Neural cell (in vitro differentiated cells): ENCODE results near the gene PLPP3. TPM values are rescaled to one million over a fixed set of nuclear protein-coding genes. Genes with fewer than 3 reads are reported as not detected.

ENCODE experiments used
- H2AFZ ChIP-seq: fragments of 200-600, 300-800 bp; sonication (generic), shearing (Covaris generic); 2 replicates; pipeline ENCODE4 v1.6.0; 2014; ENCODE audit warnings: low read depth, mild to moderate bottlenecking, antibody characterized with exemption, low read length, moderate library complexity
- H3F3A ChIP-seq: fragments of 200-600 bp; shearing (Covaris generic); 2 replicates; pipeline ENCODE4 v1.6.1; 2016; ENCODE audit warnings: mild to moderate bottlenecking, moderate library complexity, mixed read lengths, antibody characterized with exemption, low read length; ENCODE audit not compliant: insufficient read depth, poor library complexity, severe bottlenecking
- H3K27ac ChIP-seq: fragments of 200-600, 300-800 bp; sonication (generic), shearing (Covaris generic); 2 replicates; pipeline ENCODE4 v1.5.1; 2014; ENCODE audit warnings: mild to moderate bottlenecking, low read length, moderate library complexity
- H3K27me3 ChIP-seq: fragments of 300-800, 200-600 bp; sonication (generic), shearing (Covaris generic); 2 replicates; pipeline ENCODE4 v1.6.0; 2014; ENCODE audit warnings: mild to moderate bottlenecking, low read depth, low read length, moderate library complexity; ENCODE audit not compliant: insufficient read depth
- H3K36me3 ChIP-seq: fragments of 300-800, 200-600 bp; sonication (generic), shearing (Covaris generic); 2 replicates; pipeline ENCODE4 v1.5.1; 2014; ENCODE audit warnings: mild to moderate bottlenecking, antibody characterized with exemption, low read length, moderate library complexity; ENCODE audit not compliant: insufficient read depth
- H3K4me2 ChIP-seq: fragments of 300-800, 200-600 bp; sonication (generic), shearing (Covaris generic); 2 replicates; pipeline ENCODE4 v1.6.0; 2014; ENCODE audit warnings: mild to moderate bottlenecking, low read length
- H3K4me3 ChIP-seq: fragments of 300-800, 200-600 bp; sonication (generic), shearing (Covaris generic); 2 replicates; pipeline ENCODE4 v1.5.1; 2014; ENCODE audit warnings: mild to moderate bottlenecking, low read length, moderate library complexity
- H3K79me2 ChIP-seq: fragments of 200-600 bp; shearing (Covaris generic); replicated peaks from 2 replicates; pipeline ENCODE4 v1.6.0; 2014; ENCODE audit warnings: mild to moderate bottlenecking, low read length, moderate library complexity; ENCODE audit not compliant: insufficient read depth
- H3K9ac ChIP-seq: fragments of 300-800, 200-600 bp; sonication (generic), shearing (Covaris generic); 2 replicates; pipeline ENCODE4 v1.6.1; 2016; ENCODE audit warnings: mild to moderate bottlenecking, low read length, mixed read lengths
- H3K9me2 ChIP-seq: fragments of 200-600 bp; shearing (Covaris generic); 2 replicates; pipeline ENCODE4 v1.6.1; 2016; ENCODE audit warnings: mild to moderate bottlenecking, low read length, mixed read lengths; ENCODE audit not compliant: insufficient read depth
- H3K9me3 ChIP-seq: fragments of 200-600, 300-800 bp; sonication (generic), shearing (Covaris generic); 2 replicates; pipeline ENCODE4 v1.6.1; 2016; ENCODE audit warnings: mild to moderate bottlenecking, mixed run types, low read length, moderate library complexity, mixed read lengths
- H4K20me1 ChIP-seq: fragments of 200-600 bp; shearing (Covaris generic); 2 replicates; pipeline ENCODE4 v1.6.1; 2016; ENCODE audit warnings: mild to moderate bottlenecking, mixed run types; ENCODE audit not compliant: insufficient read depth
- EP300 ChIP-seq: fragments of 450-650 bp; conservative IDR thresholded peaks from 2 replicates; pipeline ENCODE4 v1.6.1; 2014; ENCODE audit warnings: antibody characterized with exemption, mild to moderate bottlenecking, moderate library complexity; ENCODE audit not compliant: poor library complexity, severe bottlenecking
- EZH2 ChIP-seq: fragments of 200-600, 300-800 bp; shearing (Covaris generic), sonication (generic); IDR thresholded peaks from 2 replicates; pipeline ENCODE4 v1.6.1; 2014; ENCODE audit warnings: antibody characterized with exemption, low read length, borderline replicate concordance, mild to moderate bottlenecking; ENCODE audit not compliant: insufficient read depth, poor library complexity, severe bottlenecking
- MXI1 ChIP-seq: fragments of 450-650 bp; conservative IDR thresholded peaks from 2 replicates; pipeline ENCODE4 v1.6.1; 2014; ENCODE audit warnings: antibody characterized with exemption, mild to moderate bottlenecking; ENCODE audit not compliant: poor library complexity, severe bottlenecking
- POLR2AphosphoS5 ChIP-seq: IDR thresholded peaks from 2 replicates; pipeline ENCODE4 v1.6.1; 2012
- RAD21 ChIP-seq: fragments of 450-650 bp; conservative IDR thresholded peaks from 2 replicates; pipeline ENCODE4 v1.6.1; 2014; ENCODE audit warnings: antibody characterized with exemption, mild to moderate bottlenecking, moderate library complexity
- SMC3 ChIP-seq: fragments of 450-650 bp; conservative IDR thresholded peaks from 2 replicates; pipeline ENCODE4 v1.6.1; 2014; ENCODE audit warnings: antibody characterized with exemption, mild to moderate bottlenecking, moderate library complexity; ENCODE audit not compliant: poor library complexity
- TAF1 ChIP-seq: IDR thresholded peaks from 2 replicates; pipeline ENCODE4 v1.6.1; 2012; ENCODE audit warnings: low read depth
- polyA plus RNA-seq: library from polyadenylated mRNA; depleted of rRNA; stranded (reverse); fragments of >200 nt; gene quantifications from 2 replicates; pipeline ENCODE4 v1.2.3, GENCODE V29; 2014
- TF ChIP-seq, protein P1 (sequence below): IDR thresholded peaks from 2 replicates; pipeline ENCODE4 v1.6.1; 2012; ENCODE audit warnings: borderline replicate concordance
- TF ChIP-seq, protein P2 (sequence below): fragments of 450-650 bp; IDR thresholded peaks from 2 replicates; pipeline ENCODE4 v1.5.1; 2014; ENCODE audit warnings: antibody characterized with exemption, mild to moderate bottlenecking, moderate library complexity; ENCODE audit not compliant: poor library complexity, severe bottlenecking

Gene PLPP3
- polyA plus RNA-seq, 1 donor from 2014 or later = 2.1 TPM

DNA sequence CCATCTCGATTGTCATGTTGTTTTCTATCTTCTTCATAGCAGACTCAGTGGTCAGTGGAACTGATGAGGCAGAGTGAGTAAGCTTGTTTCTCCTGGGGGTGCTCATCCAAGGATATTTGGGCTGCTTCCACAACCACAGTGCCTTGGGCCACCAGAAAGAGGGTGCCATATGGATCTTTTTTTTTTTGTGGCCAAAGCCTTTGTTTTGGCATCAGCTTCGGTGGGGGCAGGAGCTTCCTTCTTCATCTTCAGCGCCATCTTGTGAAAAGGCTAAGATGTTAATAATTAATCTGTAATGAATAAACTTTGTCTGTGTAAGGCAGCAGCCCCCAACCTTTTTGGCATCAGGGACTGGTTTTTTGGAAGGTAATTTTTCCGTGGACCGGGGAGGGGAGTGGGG is 6.6 kb upstream of the PLPP3 start:
- no peaks in the 10 kb centered on the region for H4K20me1 ChIP-seq

DNA sequence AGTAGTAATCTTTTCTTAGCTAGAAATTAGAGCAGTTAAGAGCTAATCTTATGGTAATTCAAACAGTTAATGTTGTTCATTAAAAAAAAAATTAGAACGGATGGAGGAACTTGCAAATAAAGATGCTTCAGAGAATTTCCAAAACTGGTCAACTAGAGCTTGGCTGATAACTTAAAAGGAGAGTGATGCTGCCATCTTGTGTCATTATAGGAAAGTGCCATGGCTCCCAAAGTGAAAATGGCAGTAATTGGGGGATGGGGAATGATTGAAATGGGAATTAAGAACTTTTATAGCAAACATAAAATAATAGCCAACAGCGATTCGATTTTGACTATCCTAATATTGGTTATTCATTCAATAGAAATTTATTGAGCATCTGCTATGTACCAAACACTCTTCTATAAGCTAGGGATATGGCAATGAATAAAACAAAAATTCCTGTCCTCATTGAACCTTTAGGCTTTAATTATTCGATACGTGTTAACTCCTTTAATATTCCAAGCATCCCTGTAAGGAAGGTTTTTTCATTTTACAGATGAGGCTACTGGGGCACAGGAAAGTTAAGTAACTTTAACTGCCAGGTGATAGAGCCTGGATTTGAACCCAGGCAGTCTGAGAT is 5.7 kb upstream of the PLPP3 start:
- Histone ChIP-seq H3K27ac (no peak overlapping the region), H3K4me3 (no peak overlapping the region)

More for the DNA sequence above, 6.6 kb upstream of the PLPP3 start:
- H2AFZ ChIP-seq = no peak overlapping the region
- no peaks in the 10 kb centered on the region for H3K79me2 ChIP-seq
- no peaks in the 10 kb centered on the region for H3K9me3 ChIP-seq
- no peak overlapping the region for H3K27ac ChIP-seq
- H3K27me3 ChIP-seq = no peaks in the 10 kb centered on the region
- TF ChIP-seq MXI1 (no peak), TAF1 (no peak), POLR2AphosphoS5 (no peak), EP300 (no peak), SMC3 (no peak), RAD21 (no peak), EZH2 (no peak)
- TF ChIP-seq, protein P1, sequence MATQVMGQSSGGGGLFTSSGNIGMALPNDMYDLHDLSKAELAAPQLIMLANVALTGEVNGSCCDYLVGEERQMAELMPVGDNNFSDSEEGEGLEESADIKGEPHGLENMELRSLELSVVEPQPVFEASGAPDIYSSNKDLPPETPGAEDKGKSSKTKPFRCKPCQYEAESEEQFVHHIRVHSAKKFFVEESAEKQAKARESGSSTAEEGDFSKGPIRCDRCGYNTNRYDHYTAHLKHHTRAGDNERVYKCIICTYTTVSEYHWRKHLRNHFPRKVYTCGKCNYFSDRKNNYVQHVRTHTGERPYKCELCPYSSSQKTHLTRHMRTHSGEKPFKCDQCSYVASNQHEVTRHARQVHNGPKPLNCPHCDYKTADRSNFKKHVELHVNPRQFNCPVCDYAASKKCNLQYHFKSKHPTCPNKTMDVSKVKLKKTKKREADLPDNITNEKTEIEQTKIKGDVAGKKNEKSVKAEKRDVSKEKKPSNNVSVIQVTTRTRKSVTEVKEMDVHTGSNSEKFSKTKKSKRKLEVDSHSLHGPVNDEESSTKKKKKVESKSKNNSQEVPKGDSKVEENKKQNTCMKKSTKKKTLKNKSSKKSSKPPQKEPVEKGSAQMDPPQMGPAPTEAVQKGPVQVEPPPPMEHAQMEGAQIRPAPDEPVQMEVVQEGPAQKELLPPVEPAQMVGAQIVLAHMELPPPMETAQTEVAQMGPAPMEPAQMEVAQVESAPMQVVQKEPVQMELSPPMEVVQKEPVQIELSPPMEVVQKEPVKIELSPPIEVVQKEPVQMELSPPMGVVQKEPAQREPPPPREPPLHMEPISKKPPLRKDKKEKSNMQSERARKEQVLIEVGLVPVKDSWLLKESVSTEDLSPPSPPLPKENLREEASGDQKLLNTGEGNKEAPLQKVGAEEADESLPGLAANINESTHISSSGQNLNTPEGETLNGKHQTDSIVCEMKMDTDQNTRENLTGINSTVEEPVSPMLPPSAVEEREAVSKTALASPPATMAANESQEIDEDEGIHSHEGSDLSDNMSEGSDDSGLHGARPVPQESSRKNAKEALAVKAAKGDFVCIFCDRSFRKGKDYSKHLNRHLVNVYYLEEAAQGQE = no peak
- TF ChIP-seq, protein P2, sequence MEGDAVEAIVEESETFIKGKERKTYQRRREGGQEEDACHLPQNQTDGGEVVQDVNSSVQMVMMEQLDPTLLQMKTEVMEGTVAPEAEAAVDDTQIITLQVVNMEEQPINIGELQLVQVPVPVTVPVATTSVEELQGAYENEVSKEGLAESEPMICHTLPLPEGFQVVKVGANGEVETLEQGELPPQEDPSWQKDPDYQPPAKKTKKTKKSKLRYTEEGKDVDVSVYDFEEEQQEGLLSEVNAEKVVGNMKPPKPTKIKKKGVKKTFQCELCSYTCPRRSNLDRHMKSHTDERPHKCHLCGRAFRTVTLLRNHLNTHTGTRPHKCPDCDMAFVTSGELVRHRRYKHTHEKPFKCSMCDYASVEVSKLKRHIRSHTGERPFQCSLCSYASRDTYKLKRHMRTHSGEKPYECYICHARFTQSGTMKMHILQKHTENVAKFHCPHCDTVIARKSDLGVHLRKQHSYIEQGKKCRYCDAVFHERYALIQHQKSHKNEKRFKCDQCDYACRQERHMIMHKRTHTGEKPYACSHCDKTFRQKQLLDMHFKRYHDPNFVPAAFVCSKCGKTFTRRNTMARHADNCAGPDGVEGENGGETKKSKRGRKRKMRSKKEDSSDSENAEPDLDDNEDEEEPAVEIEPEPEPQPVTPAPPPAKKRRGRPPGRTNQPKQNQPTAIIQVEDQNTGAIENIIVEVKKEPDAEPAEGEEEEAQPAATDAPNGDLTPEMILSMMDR = no peak
- H3K36me3 ChIP-seq = no peaks in the 10 kb centered on the region
- H3K4me3 ChIP-seq = no peak overlapping the region
- H3K9me2 ChIP-seq = no peaks in the 10 kb centered on the region
- no peak overlapping the region for H3K9ac ChIP-seq
- no peak overlapping the region for H3K4me2 ChIP-seq
- no peaks in the 10 kb centered on the region for H3F3A ChIP-seq

More for the DNA sequence above, 5.7 kb upstream of the PLPP3 start:
- no peaks in the 10 kb centered on the region for H3K27me3 ChIP-seq
- no peak for TF ChIP-seq POLR2AphosphoS5
- TF ChIP-seq SMC3 = peak; percentile 97
- peak; percentile 96 for TF ChIP-seq RAD21
- TF ChIP-seq, protein P2 = peak; percentile 93
- no peak for TF ChIP-seq EZH2
- H2AFZ ChIP-seq = no peak overlapping the region
- no peaks in the 10 kb centered on the region for H3K9me2 ChIP-seq
- H3F3A ChIP-seq = no peaks in the 10 kb centered on the region
- H3K9me3 ChIP-seq = no peaks in the 10 kb centered on the region
- H3K79me2 ChIP-seq = no peaks in the 10 kb centered on the region
- no peak overlapping the region for H3K4me2 ChIP-seq
- no peaks in the 10 kb centered on the region for H4K20me1 ChIP-seq
- no peak overlapping the region for H3K9ac ChIP-seq
- H3K36me3 ChIP-seq = no peaks in the 10 kb centered on the region
